Effector CD4-positive, alpha-beta T cell (primary cell): Measurements from ENCODE around the gene OR7E24. TPM values are rescaled to one million over a fixed set of nuclear protein-coding genes. Genes with fewer than 3 reads are reported as not detected.
"Not testable (repeated sequence)": the region's sequence is repeated elsewhere in the genome, so short reads cannot be mapped to it uniquely, and the experiment has no call there.

Experiments
- DNase-seq: peaks from one replicate; pipeline ENCODE4 v3.0.0-alpha.2; 2020
- total RNA-seq: gene quantifications from one replicate; lab custom pipeline; 2026; lab: John Stamatoyannopoulos, UW

Gene OR7E24
- total RNA-seq, result not detected

GRCh38 chr19:9250630-9251029, at the start of gene OR7E24:
TSS of gene OR7E24 (plus strand) at chr19:9250930. CDS start at chr19:9251044, 114 bp downstream.
- DNase-seq, result no peak

GRCh38 chr19:9205501-9206113, 45.1 kb upstream of the OR7E24 start:
- peak; percentile 53 for DNase-seq

GRCh38 chr19:9219489-9219888, 31.2 kb upstream of the OR7E24 start, which contains the start of gene OR7D4:
TSS of gene OR7D4 (minus strand) at chr19:9219589. CDS start at chr19:9214837, 4,752 bp downstream.
- DNase-seq, result no peak

- DNase-seq, result no peak
These were observed 506 bp downstream of the OR7E24 start for GRCh38 chr19:9251236-9251635.

GRCh38 chr19:9283485-9283884, 32.8 kb downstream of the OR7E24 start:
- not testable (repeated sequence) for DNase-seq

- DNase-seq, result no peak
These were observed 38.6 kb downstream of the OR7E24 start for GRCh38 chr19:9289231-9289884.

- DNase-seq, result no peak
These were observed 44.7 kb downstream of the OR7E24 start for GRCh38 chr19:9295411-9295849.

- no peak for DNase-seq
These were observed 45.6 kb downstream of the OR7E24 start for GRCh38 chr19:9296336-9296735.
